H9 (cell line): ENCODE data around the gene ARSI. TPM values are rescaled to one million over a fixed set of nuclear protein-coding genes. Genes with fewer than 3 reads are reported as not detected.

Experiments used
- DNase-seq: peaks from one replicate; pipeline ENCODE4 v3.0.0-alpha.2; 2017
- H2AFZ ChIP-seq: one replicate; pipeline ENCODE4 v1.6.1; 2013; ENCODE audit warnings: mild to moderate bottlenecking, low read length, control low read depth, moderate library complexity
- H2AK5ac ChIP-seq: 2 replicates; pipeline ENCODE4 v1.6.1; 2013; ENCODE audit warnings: low read length, control low read depth, mixed read lengths; ENCODE audit not compliant: insufficient read length
- H2BK120ac ChIP-seq: one replicate; pipeline ENCODE4 v1.6.1; 2013; ENCODE audit warnings: low read depth, mild to moderate bottlenecking, low read length, control low read depth, inconsistent platforms; ENCODE audit not compliant: poor library complexity, severe bottlenecking
- H2BK12ac ChIP-seq: 2 replicates; pipeline ENCODE4 v1.6.1; 2013; ENCODE audit warnings: low read length, control low read depth, mixed read lengths, low read depth; ENCODE audit not compliant: insufficient read length
- H2BK15ac ChIP-seq: 2 replicates; pipeline ENCODE4 v1.6.1; 2013; ENCODE audit warnings: low read depth, low read length, control low read depth
- H2BK20ac ChIP-seq: one replicate; pipeline ENCODE4 v1.6.1; 2013; ENCODE audit warnings: low read depth, mild to moderate bottlenecking, low read length, control low read depth, inconsistent platforms; ENCODE audit not compliant: poor library complexity, severe bottlenecking
- H2BK5ac ChIP-seq: 2 replicates; pipeline ENCODE4 v1.6.1; 2013; ENCODE audit warnings: low read length, control low read depth, mixed read lengths; ENCODE audit not compliant: insufficient read length
- H3K14ac ChIP-seq: 2 replicates; pipeline ENCODE4 v1.6.1; 2013; ENCODE audit warnings: low read length, control low read depth; ENCODE audit not compliant: insufficient read depth
- H3K18ac ChIP-seq: 2 replicates; pipeline ENCODE4 v1.6.1; 2013; ENCODE audit warnings: low read depth, mild to moderate bottlenecking, mixed read lengths, low read length, control low read depth; ENCODE audit not compliant: insufficient read length
- H3K23ac ChIP-seq: 2 replicates; pipeline ENCODE4 v1.6.1; 2013; ENCODE audit warnings: low read length, control low read depth, mixed read lengths, low read depth; ENCODE audit not compliant: insufficient read length
- H3K23me2 ChIP-seq: 2 replicates; pipeline ENCODE4 v1.6.1; 2013; ENCODE audit warnings: low read depth, mild to moderate bottlenecking, mixed read lengths, low read length, control low read depth; ENCODE audit not compliant: insufficient read length, poor library complexity, severe bottlenecking
- H3K27ac ChIP-seq: 2 replicates; pipeline ENCODE4 v1.5.1; 2013; ENCODE audit warnings: low read length, control low read depth, mixed read lengths, low read depth; ENCODE audit not compliant: insufficient read length
- H3K27me3 ChIP-seq: 2 replicates; pipeline ENCODE4 v1.6.1; 2013; ENCODE audit warnings: low read length, control low read depth, inconsistent platforms; ENCODE audit not compliant: insufficient read depth
- H3K4ac ChIP-seq: 2 replicates; pipeline ENCODE4 v1.6.1; 2013; ENCODE audit warnings: low read depth, mild to moderate bottlenecking, control low read depth, inconsistent platforms, low read length, moderate library complexity
- H3K4me1 ChIP-seq: 2 replicates; pipeline ENCODE4 v1.6.1; 2013; ENCODE audit warnings: low read length, control low read depth, inconsistent platforms; ENCODE audit not compliant: insufficient read depth
- H3K4me2 ChIP-seq: 2 replicates; pipeline ENCODE4 v1.6.1; 2013; ENCODE audit warnings: low read length, control low read depth, mixed read lengths; ENCODE audit not compliant: insufficient read length, insufficient read depth
- H3K56ac ChIP-seq: 2 replicates; pipeline ENCODE4 v1.6.1; 2013; ENCODE audit warnings: low read depth, mild to moderate bottlenecking, mixed read lengths, low read length, control low read depth; ENCODE audit not compliant: insufficient read length
- H3K79me1 ChIP-seq: 2 replicates; pipeline ENCODE4 v1.6.1; 2013; ENCODE audit warnings: low read depth, mild to moderate bottlenecking, moderate library complexity, low read length, control low read depth, inconsistent platforms; ENCODE audit not compliant: insufficient read depth, poor library complexity, severe bottlenecking
- H3K79me2 ChIP-seq: 2 replicates; pipeline ENCODE4 v1.6.1; 2013; ENCODE audit warnings: low read length, control low read depth, inconsistent platforms; ENCODE audit not compliant: insufficient read depth
- H3K9ac ChIP-seq: 2 replicates; pipeline ENCODE4 v1.6.1; 2013; ENCODE audit warnings: low read length, control low read depth, mixed read lengths; ENCODE audit not compliant: insufficient read length; ENCODE audit errors: extremely low read depth
- H3K9me3 ChIP-seq: one replicate; pipeline ENCODE4 v1.6.1; 2013; ENCODE audit warnings: low read depth, low read length, inconsistent platforms; ENCODE audit not compliant: control insufficient read depth
- H3T11ph ChIP-seq: one replicate; pipeline ENCODE4 v1.6.1; 2013; ENCODE audit warnings: mild to moderate bottlenecking, low read length, control low read depth, inconsistent platforms
- H4K20me1 ChIP-seq: one replicate; pipeline ENCODE4 v1.6.1; 2013; ENCODE audit not compliant: control insufficient read depth, insufficient read length, insufficient read depth
- H4K5ac ChIP-seq: 2 replicates; pipeline ENCODE4 v1.6.1; 2013; ENCODE audit warnings: low read depth, mild to moderate bottlenecking, mixed read lengths, low read length, control low read depth; ENCODE audit not compliant: insufficient read length
- H4K8ac ChIP-seq: replicated peaks from 2 replicates; pipeline ENCODE4 v1.6.1; 2013; ENCODE audit warnings: low read length, control low read depth, mixed read lengths, low read depth; ENCODE audit not compliant: insufficient read length
- H4K91ac ChIP-seq: 2 replicates; pipeline ENCODE4 v1.6.1; 2013; ENCODE audit warnings: low read depth, mild to moderate bottlenecking, moderate library complexity, mixed read lengths, low read length, control low read depth; ENCODE audit not compliant: insufficient read length
- H3K27ac Mint-ChIP-seq, 3 experiments: 2 replicates in 2 of 3; 3 replicates in 1 of 3; pipeline ENCODE4 v1.8.0; 2020 to 2021; ENCODE audit warnings: mixed read lengths in 3 of 3, mild to moderate bottlenecking in 1 of 3, moderate library complexity in 1 of 3
- H3K27me3 Mint-ChIP-seq: 2 replicates; pipeline ENCODE4 v1.8.0; 2021; ENCODE audit warnings: low read depth, mild to moderate bottlenecking, moderate library complexity, mixed read lengths
- H3K36me3 Mint-ChIP-seq, 3 experiments: 2 replicates in 2 of 3; 3 replicates in 1 of 3; pipeline ENCODE4 v1.8.0; 2020 to 2021; ENCODE audit warnings: low read depth in 3 of 3, mixed read lengths in 3 of 3; ENCODE audit not compliant: insufficient read depth in 1 of 3
- H3K4me1 Mint-ChIP-seq, 2 experiments: 2 replicates each; pipeline ENCODE4 v1.8.0; 2020; ENCODE audit warnings: mixed read lengths in 2 of 2
- H3K4me3 Mint-ChIP-seq, 2 experiments: 2 replicates in 1 of 2; 3 replicates in 1 of 2; pipeline ENCODE4 v1.8.0; 2020 to 2021; ENCODE audit warnings: mild to moderate bottlenecking in 2 of 2, mixed read lengths in 2 of 2, moderate library complexity in 1 of 2
- H3K9me3 Mint-ChIP-seq, 2 experiments: 2 replicates in 1 of 2; 3 replicates in 1 of 2; pipeline ENCODE4 v1.8.0; 2020; ENCODE audit warnings: mild to moderate bottlenecking in 2 of 2, mixed read lengths in 2 of 2, moderate library complexity in 1 of 2
- CTCF ChIP-seq: fragments of 200-600 bp; sonication (generic); conservative IDR thresholded peaks from 3 replicates; pipeline ENCODE4 v1.8.0; 2021; ENCODE audit warnings: antibody characterized with exemption, mild to moderate bottlenecking
- WGBS: extraction: QIAGEN DNeasy Blood & Tissue Kit; methylation state at CpG from one replicate; pipeline ENCODE4 v1.1.7; 2013; ENCODE audit warnings: missing lambda C conversion rate, low lambda C conversion rate, mixed read lengths; ENCODE audit not compliant: insufficient read length; ENCODE audit errors: extremely low coverage; 5-methylcytosine and 5-hydroxymethylcytosine counted together
- total RNA-seq: library from RNA; stranded (reverse); gene quantifications from 2 replicates; pipeline ENCODE4 v1.2.1, GENCODE V29; 2021

Gene ARSI
- total RNA-seq, 1 experiment from 2014 or later: 1.7 TPM

GRCh38 chr5:150299571-150300327, 3.0 kb downstream of the ARSI start:
- Histone ChIP-seq H3K4me1 (peaks cover 5% of the 10 kb centered on the region; the same call in 1 of the 2 replicates), H3K79me2 (no peaks in the 10 kb centered on the region), H3K4ac (no peak overlapping the region), H3K4me2 (no peak overlapping the region), H4K20me1 (no peaks in the 10 kb centered on the region), H3K9me3 (no peaks in the 10 kb centered on the region), H2BK15ac (no peak overlapping the region), H3K23me2 (peaks cover 12% of the 10 kb centered on the region), H3K18ac (no peak overlapping the region), H2BK5ac (no peak overlapping the region), H2BK12ac (no peak overlapping the region), H3K27me3 (no peaks in the 10 kb centered on the region; the same call in 1 of the 2 replicates), H2AFZ (no peak overlapping the region), H3K79me1 (no peaks in the 10 kb centered on the region), H2BK120ac (no peak overlapping the region), H4K91ac (no peak overlapping the region), H4K8ac (no peak overlapping the region), H3K14ac (no peak overlapping the region), H3T11ph (no peak overlapping the region), H2AK5ac (no peak overlapping the region), H3K9ac (no peak overlapping the region), H3K23ac (no peak overlapping the region), H4K5ac (no peak overlapping the region), H2BK20ac (no peak overlapping the region), H3K56ac (no peak overlapping the region), H3K27ac (no peak overlapping the region)
- Mint-ChIP-seq H3K36me3 (no peaks in the 10 kb centered on the region), H3K27me3 (peaks cover 21% of the 10 kb centered on the region), H3K9me3 (no peaks in the 10 kb centered on the region), H3K27ac (no peak overlapping the region), H3K4me1 (peaks cover 37 to 44% of the 10 kb centered on the region in 2 experiments), H3K4me3 (no peak overlapping the region)
- no CpG with 5 or more reads among the region's 6 CpGs for WGBS
- no peak for TF ChIP-seq CTCF
- DNase-seq: no peak
